Body of pancreas (tissue), 4 donors: ENCODE data around the gene ACSL5. TPM values are rescaled to one million over a fixed set of nuclear protein-coding genes. Genes with fewer than 3 reads are reported as not detected.
"Not testable (repeated sequence)": the region's sequence is repeated elsewhere in the genome, so short reads cannot be mapped to it uniquely, and the experiment has no call there.

Source experiments
- ATAC-seq: fragments of 150-250 bp; one replicate; pipeline ENCODE4 v1.9.1; 2016
- DNase-seq, 4 donors: peaks; one replicate each; pipeline ENCODE4 v3.0.0-alpha.2; 2019
- H3K27ac ChIP-seq, 4 donors: fragments of 200-600 bp; sonication (generic); 1 replicate in 3 of 4; 2 replicates in 1 of 4; pipeline versions ENCODE4 v1.5.1 to v1.6.1; 2016 to 2019; ENCODE audit warnings: mild to moderate bottlenecking in 1 of 4, mixed read lengths in 1 of 4, moderate library complexity in 1 of 4
- H3K27me3 ChIP-seq, 2 donors: fragments of 200-600 bp; sonication (generic); one replicate each; pipeline ENCODE4 v1.6.0; 2016; ENCODE audit warnings: mild to moderate bottlenecking in 1 of 2
- H3K36me3 ChIP-seq, 2 donors: fragments of 200-600 bp; sonication (generic); replicated peaks in 1 of 2; 2 replicates each; pipeline ENCODE4 v1.5.1; 2016; ENCODE audit warnings: low read depth in 2 of 2; ENCODE audit not compliant: insufficient read depth in 1 of 2
- H3K4me1 ChIP-seq: fragments of 200-600 bp; sonication (generic); one replicate; pipeline ENCODE4 v1.6.0; 2016
- H3K4me3 ChIP-seq, 2 donors: fragments of 200-600 bp; sonication (generic); 1 replicate in 1 of 2; 2 replicates in 1 of 2; pipeline ENCODE4 v1.5.1; 2016 to 2019
- H3K9me3 ChIP-seq, 3 donors: fragments of 200-600 bp; sonication (generic); 1 replicate in 2 of 3; 2 replicates in 1 of 3; pipeline ENCODE4 v1.5.1; 2016
- POLR2A ChIP-seq, 3 donors: fragments of 450-650 bp; IDR thresholded peaks; one replicate each; pipeline ENCODE4 v1.6.1; 2016; ENCODE audit warnings: antibody characterized with exemption in 3 of 3, mild to moderate bottlenecking in 2 of 3
- WGBS, 2 donors: methylation state at CpG; one replicate each; pipeline ENCODE4 v1.1.5; 2017; 5-methylcytosine and 5-hydroxymethylcytosine counted together
- intact Hi-C: fragments of 100-400 bp; cut with DNase I; formaldehyde crosslinking; loops from one replicate; pipeline ENCODE4 v1.15.1; 2023
- total RNA-seq, 2 donors: library from RNA; depleted of rRNA; stranded (reverse); fragments of >200 nt; gene quantifications; one replicate each; pipeline ENCODE4 v1.1.0, GENCODE V29; 2016
- TF ChIP-seq, protein P1 (sequence below), 7 experiments: fragments of 450-650 bp in 4 of 7; fragments of 200-600 bp in 3 of 7; sonication (generic) in 3 of 7; IDR thresholded peaks; one replicate each; pipeline ENCODE4 v1.5.1; 2016 to 2019; ENCODE audit warnings: antibody characterized with exemption in 7 of 7

Gene ACSL5
- total RNA-seq, 2 donors from 2014 or later = 7.3 to 9.6 TPM

- no peak for DNase-seq
- WGBS, 2 donors = 83 to 87% methylated on average over 18 to 39 of the region's 40 CpGs
- H3K9me3 ChIP-seq = no peaks in the 10 kb centered on the region
These were observed 4.2 kb upstream of the ACSL5 start for GRCh38 chr10:112369495-112370423.

GRCh38 chr10:112370424-112370819 is 3.5 kb upstream of the ACSL5 start:
- H3K27ac ChIP-seq = no peak overlapping the region
- H3K4me1 ChIP-seq = peaks cover 4% of the 10 kb centered on the region
- WGBS, 2 donors = 90 to 93% methylated on average over 8 to 13 of the region's 15 CpGs
- no peaks in the 10 kb centered on the region for H3K36me3 ChIP-seq
- H3K27me3 ChIP-seq = no peaks in the 10 kb centered on the region
- intact Hi-C loops = no loop called here
- H3K9me3 ChIP-seq = no peaks in the 10 kb centered on the region
- DNase-seq (no peak), ATAC-seq (no peak)
- no peak for TF ChIP-seq POLR2A (IDR thresholded peaks at IDR 0.05)
- TF ChIP-seq, protein P1, sequence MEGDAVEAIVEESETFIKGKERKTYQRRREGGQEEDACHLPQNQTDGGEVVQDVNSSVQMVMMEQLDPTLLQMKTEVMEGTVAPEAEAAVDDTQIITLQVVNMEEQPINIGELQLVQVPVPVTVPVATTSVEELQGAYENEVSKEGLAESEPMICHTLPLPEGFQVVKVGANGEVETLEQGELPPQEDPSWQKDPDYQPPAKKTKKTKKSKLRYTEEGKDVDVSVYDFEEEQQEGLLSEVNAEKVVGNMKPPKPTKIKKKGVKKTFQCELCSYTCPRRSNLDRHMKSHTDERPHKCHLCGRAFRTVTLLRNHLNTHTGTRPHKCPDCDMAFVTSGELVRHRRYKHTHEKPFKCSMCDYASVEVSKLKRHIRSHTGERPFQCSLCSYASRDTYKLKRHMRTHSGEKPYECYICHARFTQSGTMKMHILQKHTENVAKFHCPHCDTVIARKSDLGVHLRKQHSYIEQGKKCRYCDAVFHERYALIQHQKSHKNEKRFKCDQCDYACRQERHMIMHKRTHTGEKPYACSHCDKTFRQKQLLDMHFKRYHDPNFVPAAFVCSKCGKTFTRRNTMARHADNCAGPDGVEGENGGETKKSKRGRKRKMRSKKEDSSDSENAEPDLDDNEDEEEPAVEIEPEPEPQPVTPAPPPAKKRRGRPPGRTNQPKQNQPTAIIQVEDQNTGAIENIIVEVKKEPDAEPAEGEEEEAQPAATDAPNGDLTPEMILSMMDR (IDR thresholded peaks at IDR 0.05) = no peak
- no peak overlapping the region for H3K4me3 ChIP-seq

More at GRCh38 chr10:112369495-112370423, 4.2 kb upstream of the ACSL5 start:
- ATAC-seq = no peak
- H3K36me3 ChIP-seq = no peaks in the 10 kb centered on the region
- H3K4me1 ChIP-seq = no peaks in the 10 kb centered on the region
- H3K4me3 ChIP-seq = no peak overlapping the region
- no peaks in the 10 kb centered on the region for H3K27me3 ChIP-seq
- H3K27ac ChIP-seq = no peak overlapping the region
- intact Hi-C loops = no loop called here
- no peak for TF ChIP-seq POLR2A (IDR thresholded peaks at IDR 0.05)
- TF ChIP-seq, protein P1 (IDR thresholded peaks at IDR 0.05) = no peak

- WGBS, 2 donors = 83 to 91% methylated on average over 10 to 13 of the region's 13 CpGs
- H3K4me3 ChIP-seq, intact Hi-C loops: not testable (repeated sequence)
These were observed 2.6 kb upstream of the ACSL5 start for GRCh38 chr10:112371326-112371725.

GRCh38 chr10:112372182-112372810 is 1.6 kb upstream of the ACSL5 start:
- H3K27ac ChIP-seq, DNase-seq, ATAC-seq, H3K4me1 ChIP-seq, H3K4me3 ChIP-seq, H3K27me3 ChIP-seq, H3K9me3 ChIP-seq, intact Hi-C loops, H3K36me3 ChIP-seq: not testable (repeated sequence)
- WGBS, 2 donors = 78 to 82% methylated on average over 7 to 11 of the region's 11 CpGs

More at GRCh38 chr10:112371326-112371725, 2.6 kb upstream of the ACSL5 start:
- not testable (repeated sequence) for H3K27ac ChIP-seq, ATAC-seq, H3K27me3 ChIP-seq, H3K36me3 ChIP-seq, H3K9me3 ChIP-seq, DNase-seq, H3K4me1 ChIP-seq

DNA sequence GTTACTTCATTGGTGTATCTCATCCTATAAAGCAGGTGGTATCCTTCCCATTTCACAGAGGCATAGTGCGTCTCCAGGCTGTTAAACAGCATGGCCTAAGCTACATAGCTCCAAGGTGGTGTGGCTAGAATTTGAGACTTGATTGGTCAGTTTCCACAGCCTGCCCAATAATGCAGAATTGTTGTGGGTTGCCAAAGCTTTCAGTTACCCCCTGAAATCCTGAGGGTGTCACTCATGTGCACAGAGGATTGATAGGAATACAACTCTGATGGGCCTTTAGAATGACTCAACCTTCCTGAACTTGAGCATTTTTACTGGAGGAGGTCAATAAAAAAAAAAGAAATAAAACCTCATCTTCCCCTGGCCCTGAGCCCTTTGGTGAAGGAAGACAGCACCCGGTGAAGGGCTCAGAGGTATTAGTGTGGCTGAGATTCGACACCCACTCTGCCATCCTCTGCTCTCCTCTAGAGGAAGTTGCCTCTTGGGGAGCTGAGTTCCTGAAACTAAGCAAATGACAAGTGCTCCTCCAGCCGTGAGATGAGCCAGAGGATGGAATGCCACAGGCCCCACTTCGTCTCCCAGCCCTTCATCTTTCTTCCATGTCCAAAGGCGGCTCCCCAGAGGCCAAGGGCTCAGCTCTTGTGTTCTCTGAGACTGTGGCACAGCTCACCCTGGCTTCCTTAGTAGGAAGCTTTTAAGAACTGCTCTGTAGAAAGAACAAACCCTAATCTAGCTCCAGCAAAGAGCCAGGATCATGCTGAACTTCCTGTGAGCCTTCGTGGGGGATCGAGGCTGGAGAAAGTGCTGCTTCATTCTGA is 1.0 kb downstream of the ACSL5 start:
- Histone ChIP-seq H3K27ac (peak overlapping the region in 3 of 4 donors; percentile 48 to 83 (median 71)), H3K4me3 (no peak overlapping the region), H3K4me1 (peaks cover 8% of the 10 kb centered on the region), H3K9me3 (no peaks in the 10 kb centered on the region), H3K36me3 (no peaks in the 10 kb centered on the region), H3K27me3 (no peaks in the 10 kb centered on the region)
- intact Hi-C loops = no loop called here
- DNase-seq (no peak), ATAC-seq (no peak)
- no peak for TF ChIP-seq POLR2A (IDR thresholded peaks at IDR 0.05)
- TF ChIP-seq, protein P1 (IDR thresholded peaks at IDR 0.05) = no peak
- 60 to 77% methylated on average over 8 of the region's 8 CpGs for WGBS, 2 donors
